ENCODE measurements around the gene ERCC6L2. TPM values are rescaled to one million over a fixed set of nuclear protein-coding genes. Genes with fewer than 3 reads are reported as not detected.

The ERCC6L2 gene
- total and polyA plus RNA-seq, 2 donors (not counting 1 experiment from before 2014, with no cell fraction given), result 10.1 to 52.0 TPM

- H3K4me3 Mint-ChIP-seq, result no peak overlapping the region
- no peak overlapping the region for H3K4me3 ChIP-seq (ENCODE audit: control extremely low read depth in 1 of 5, extremely low read depth in 1 of 5, insufficient read depth in 1 of 5, low read depth in 2 of 5, low read length in 4 of 5)
- ATAC-seq (ENCODE audit: low read depth) (no peak), DNase-seq (no peak)
- H3K36me3 ChIP-seq (replicated peaks in 1 of 2; ENCODE audit: control extremely low read depth in 1 of 2, control insufficient read depth in 1 of 2, extremely low read depth in 1 of 2, insufficient read depth in 2 of 2, low read length in 1 of 2), result peaks cover 0 to 9% of the 10 kb centered on the region in 2 experiments
- ChIA-PET CTCF (no interaction called here), POLR2A (no interaction called here)
- H3K9ac ChIP-seq (ENCODE audit: low read length), result no peak overlapping the region
- H3K27ac Mint-ChIP-seq, result no peak overlapping the region
- intact Hi-C loops (cut with micrococcal nuclease), result no loop called here
- H3K9me3 ChIP-seq (ENCODE audit: control extremely low read depth in 1 of 3, control insufficient read depth in 2 of 3, insufficient read depth in 1 of 3, low read length in 2 of 3), result peaks cover 3 to 5% (median 3%) of the 10 kb centered on the region in 3 donors
- no peak overlapping the region for H3K4me2 ChIP-seq (replicated peaks; ENCODE audit: low read depth, low read length, poor library complexity, severe bottlenecking)
- H3K4me1 ChIP-seq (ENCODE audit: control insufficient read depth in 2 of 2, insufficient read depth in 2 of 2, low read length in 2 of 2), result no peaks in the 10 kb centered on the region
- WGBS (ENCODE audit: insufficient coverage), result no CpG with 5 or more reads among the region's 2 CpGs
- no peaks in the 10 kb centered on the region for H3K4me1 Mint-ChIP-seq
- no peak for TF ChIP-seq CTCF (IDR thresholded peaks at IDR 0.05)
- no peak for TF ChIP-seq EZH2 (IDR thresholded peaks at IDR 0.05; ENCODE audit: borderline replicate concordance, insufficient read depth, low read depth, low read length, poor library complexity, severe bottlenecking)
- no peaks in the 10 kb centered on the region for H3K27me3 ChIP-seq (replicated peaks in 1 of 4; ENCODE audit: control extremely low read depth in 1 of 4, control insufficient read depth in 3 of 4, insufficient read depth in 4 of 4, low read length in 3 of 4)
- H2AFZ ChIP-seq (ENCODE audit: insufficient read depth, low read depth, low read length, poor library complexity, severe bottlenecking), result no peak overlapping the region
- H4K20me1 ChIP-seq (ENCODE audit: control insufficient read depth, insufficient read depth, low read length, poor library complexity, severe bottlenecking), result no peaks in the 10 kb centered on the region
- peaks cover 8% of the 10 kb centered on the region for H3K9me3 Mint-ChIP-seq (ENCODE audit: insufficient read depth)
- no peaks in the 10 kb centered on the region for H3K79me2 ChIP-seq (ENCODE audit: control insufficient read depth, insufficient read depth, low read length)
- no peak overlapping the region for H3K27ac ChIP-seq (ENCODE audit: low read length in 2 of 2)
- no peaks in the 10 kb centered on the region for H3K27me3 Mint-ChIP-seq
Observed at GRCh38 chr9:95954940-95955339, 79.4 kb downstream of the ERCC6L2 start.

DNA sequence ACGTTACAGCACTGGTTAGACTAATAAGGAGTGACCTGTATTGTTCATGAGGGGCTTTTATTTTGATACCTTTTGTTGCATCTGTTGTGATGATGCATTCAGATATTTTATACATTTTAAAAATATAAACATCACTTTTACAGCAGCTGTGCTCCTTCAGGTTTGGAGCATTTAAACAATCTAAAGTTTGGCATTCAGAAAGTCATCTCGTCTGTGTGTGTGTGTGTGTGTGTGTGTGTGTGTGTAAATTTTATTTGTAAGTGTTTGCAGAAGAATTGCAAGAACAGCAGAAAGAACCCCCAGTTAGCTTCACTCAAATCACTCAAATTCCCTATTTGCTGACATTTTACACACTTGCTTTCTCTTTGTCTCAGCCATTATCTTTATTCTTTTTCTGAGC lies 87.4 kb downstream of the ERCC6L2 start:
- no peak overlapping the region for H3K9ac ChIP-seq (ENCODE audit: low read length)
- intact Hi-C loops (cut with micrococcal nuclease), result no loop called here
- no peak overlapping the region for H3K4me3 ChIP-seq (ENCODE audit: control extremely low read depth in 1 of 5, extremely low read depth in 1 of 5, insufficient read depth in 1 of 5, low read depth in 2 of 5, low read length in 4 of 5)
- no peak overlapping the region for H3K4me3 Mint-ChIP-seq
- H3K27ac ChIP-seq (ENCODE audit: low read length in 2 of 2), result no peak overlapping the region
- no peaks in the 10 kb centered on the region for H3K79me2 ChIP-seq (ENCODE audit: control insufficient read depth, insufficient read depth, low read length)
- DNase-seq (no peak), ATAC-seq (ENCODE audit: low read depth) (no peak)
- no peaks in the 10 kb centered on the region for H4K20me1 ChIP-seq (ENCODE audit: control insufficient read depth, insufficient read depth, low read length, poor library complexity, severe bottlenecking)
- H3K9me3 ChIP-seq (ENCODE audit: control extremely low read depth in 1 of 3, control insufficient read depth in 2 of 3, insufficient read depth in 1 of 3, low read length in 2 of 3), result no peaks in the 10 kb centered on the region
- H3K9me3 Mint-ChIP-seq (ENCODE audit: insufficient read depth), result peaks cover 2% of the 10 kb centered on the region
- no peaks in the 10 kb centered on the region for H3K4me1 ChIP-seq (ENCODE audit: control insufficient read depth in 2 of 2, insufficient read depth in 2 of 2, low read length in 2 of 2)
- POLR2A ChIA-PET, result interaction anchor here (0.6 kb wide), 1 partner anchor 18 kb away, joined by 3 read pairs; no protein-coding TSS in a partner anchor
- H3K4me1 Mint-ChIP-seq, result no peaks in the 10 kb centered on the region
- no peak for TF ChIP-seq EZH2 (IDR thresholded peaks at IDR 0.05; ENCODE audit: borderline replicate concordance, insufficient read depth, low read depth, low read length, poor library complexity, severe bottlenecking)
- TF ChIP-seq CTCF (IDR thresholded peaks at IDR 0.05), result no peak
- H3K27ac Mint-ChIP-seq, result no peak overlapping the region
- no peak overlapping the region for H3K4me2 ChIP-seq (replicated peaks; ENCODE audit: low read depth, low read length, poor library complexity, severe bottlenecking)
- WGBS (ENCODE audit: insufficient coverage), result no CpG with 5 or more reads among the region's 2 CpGs
- CTCF ChIA-PET, result no interaction called here
- no peaks in the 10 kb centered on the region for H3K27me3 Mint-ChIP-seq
- peaks cover 0 to 14% of the 10 kb centered on the region in 2 experiments for H3K36me3 ChIP-seq (replicated peaks in 1 of 2; ENCODE audit: control extremely low read depth in 1 of 2, control insufficient read depth in 1 of 2, extremely low read depth in 1 of 2, insufficient read depth in 2 of 2, low read length in 1 of 2)
- no peak overlapping the region for H2AFZ ChIP-seq (ENCODE audit: insufficient read depth, low read depth, low read length, poor library complexity, severe bottlenecking)
- H3K27me3 ChIP-seq (replicated peaks in 1 of 4; ENCODE audit: control extremely low read depth in 1 of 4, control insufficient read depth in 3 of 4, insufficient read depth in 4 of 4, low read length in 3 of 4), result no peaks in the 10 kb centered on the region

All from B cell (primary cell).